Thymus (tissue), 11 donors: ENCODE results near the gene DPYD. TPM values are rescaled to one million over a fixed set of nuclear protein-coding genes. Genes with fewer than 3 reads are reported as not detected.
"Not testable (repeated sequence)": the region's sequence is repeated elsewhere in the genome, so short reads cannot be mapped to it uniquely, and the experiment has no call there.

Source experiments
- DNase-seq, 9 donors: peaks; one replicate each; pipeline ENCODE4 v3.0.0-alpha.2; 2013; ENCODE audit warnings: low spot score in 9 of 9, low read depth in 6 of 9, missing footprints in 1 of 9
- H3K27ac ChIP-seq, 2 donors: one replicate each; pipeline ENCODE4 v1.5.1; 2013; ENCODE audit warnings: control low read depth in 1 of 2, low read depth in 1 of 2, low read length in 1 of 2, mild to moderate bottlenecking in 1 of 2, moderate library complexity in 1 of 2
- H3K27me3 ChIP-seq, 2 donors: one replicate each; pipeline ENCODE4 v1.5.1; 2013; ENCODE audit warnings: low read length in 1 of 2; ENCODE audit not compliant: control insufficient read depth in 2 of 2, insufficient read depth in 1 of 2
- H3K36me3 ChIP-seq, 2 donors: one replicate each; pipeline ENCODE4 v1.5.1; 2013; ENCODE audit warnings: low read length in 1 of 2, mild to moderate bottlenecking in 1 of 2, moderate library complexity in 1 of 2; ENCODE audit not compliant: control insufficient read depth in 2 of 2, insufficient read depth in 2 of 2
- H3K4me1 ChIP-seq, 2 donors: one replicate each; pipeline ENCODE4 v1.5.1; 2013; ENCODE audit warnings: low read length in 2 of 2; ENCODE audit not compliant: control insufficient read depth in 2 of 2, insufficient read depth in 2 of 2
- H3K4me3 ChIP-seq, 2 donors: one replicate each; pipeline ENCODE4 v1.5.1; 2013; ENCODE audit warnings: low read length in 2 of 2, control low read depth in 1 of 2, mild to moderate bottlenecking in 1 of 2
- H3K9me3 ChIP-seq, 2 donors: one replicate each; pipeline ENCODE4 v1.5.1; 2013; ENCODE audit warnings: low read length in 1 of 2, mild to moderate bottlenecking in 1 of 2; ENCODE audit not compliant: control insufficient read depth in 2 of 2, insufficient read depth in 1 of 2
- WGBS: extraction: QIAGEN DNeasy Blood & Tissue Kit; methylation state at CpG from one replicate; pipeline ENCODE4 v1.1.7; 2013; 5-methylcytosine and 5-hydroxymethylcytosine counted together
- polyA plus RNA-seq: library from polyadenylated mRNA; stranded (reverse); fragments of 200-250 nt; gene quantifications from one replicate; pipeline ENCODE4 v1.2.3, GENCODE V29; 2013
- total RNA-seq: library from RNA; stranded (reverse); fragments of 120-200 nt; gene quantifications from one replicate; pipeline ENCODE4 v1.2.4, GENCODE V29; 2013
- donor health status: healthy.

The DPYD gene
- total and polyA plus RNA-seq, 2 donors, result 13.1 to 29.4 TPM

GRCh38 chr1:97352936-97353382, 567.9 kb downstream of the DPYD start:
- no peak for DNase-seq
- Histone ChIP-seq H3K27me3 (no peaks in the 10 kb centered on the region), H3K27ac (no peak overlapping the region), H3K4me1 (no peaks in the 10 kb centered on the region), H3K4me3 (no peak overlapping the region), H3K36me3 (peaks cover 0 to 2% of the 10 kb centered on the region in 2 donors), H3K9me3 (peaks cover 0 to under 1% of the 10 kb centered on the region in 2 donors)
- WGBS, result 98% methylated on average over 4 of the region's 4 CpGs

GRCh38 chr1:97351846-97352245, 569.0 kb downstream of the DPYD start:
- Histone ChIP-seq H3K4me1 (no peaks in the 10 kb centered on the region), H3K27me3 (no peaks in the 10 kb centered on the region), H3K4me3 (no peak overlapping the region), H3K36me3 (no peaks in the 10 kb centered on the region), H3K9me3 (no peaks in the 10 kb centered on the region), H3K27ac (no peak overlapping the region)
- 94% methylated on average over 2 of the region's 2 CpGs for WGBS
- no peak for DNase-seq

- no peak overlapping the region for H3K27ac ChIP-seq
- H3K36me3 ChIP-seq, result no peaks in the 10 kb centered on the region
- no peak overlapping the region for H3K4me3 ChIP-seq
- H3K27me3 ChIP-seq, result no peaks in the 10 kb centered on the region
- 81% methylated on average over 2 of the region's 2 CpGs for WGBS
- no peaks in the 10 kb centered on the region for H3K9me3 ChIP-seq
- no peak for DNase-seq
- H3K4me1 ChIP-seq, result no peaks in the 10 kb centered on the region
Observed at GRCh38 chr1:97350662-97351061, 570.2 kb downstream of the DPYD start.

- no peak overlapping the region for H3K27ac ChIP-seq
- no peaks in the 10 kb centered on the region for H3K36me3 ChIP-seq
- H3K4me1 ChIP-seq, result no peaks in the 10 kb centered on the region
- no peaks in the 10 kb centered on the region for H3K27me3 ChIP-seq
- H3K4me3 ChIP-seq, result no peak overlapping the region
- no peak for DNase-seq
- H3K9me3 ChIP-seq, result no peaks in the 10 kb centered on the region
Observed at GRCh38 chr1:97350241-97350640, 570.6 kb downstream of the DPYD start.

GRCh38 chr1:97349794-97350193, 571.0 kb downstream of the DPYD start:
- not testable (repeated sequence) for H3K4me3 ChIP-seq, H3K4me1 ChIP-seq, DNase-seq, H3K9me3 ChIP-seq, H3K27ac ChIP-seq, H3K27me3 ChIP-seq, H3K36me3 ChIP-seq
- WGBS, result no CpG with 5 or more reads among the region's 1 CpG

GRCh38 chr1:97348599-97349265, 572.1 kb downstream of the DPYD start:
- 96% methylated on average over 3 of the region's 3 CpGs for WGBS
- no peak for DNase-seq
- no peaks in the 10 kb centered on the region for H3K4me1 ChIP-seq

GRCh38 chr1:97340951-97341350, 579.9 kb downstream of the DPYD start:
- WGBS, result 100% methylated on average over 1 of the region's 1 CpG
- no peaks in the 10 kb centered on the region for H3K4me1 ChIP-seq
- H3K27ac ChIP-seq, result no peak overlapping the region
- H3K27me3 ChIP-seq, result no peaks in the 10 kb centered on the region
- no peaks in the 10 kb centered on the region for H3K9me3 ChIP-seq
- no peaks in the 10 kb centered on the region for H3K36me3 ChIP-seq
- no peak for DNase-seq
- no peak overlapping the region for H3K4me3 ChIP-seq

More at GRCh38 chr1:97348599-97349265, 572.1 kb downstream of the DPYD start:
- Histone ChIP-seq H3K9me3 (no peaks in the 10 kb centered on the region), H3K36me3 (no peaks in the 10 kb centered on the region), H3K27ac (no peak overlapping the region), H3K4me3 (no peak overlapping the region), H3K27me3 (no peaks in the 10 kb centered on the region)

GRCh38 chr1:97338347-97338746, 582.5 kb downstream of the DPYD start:
- no peak overlapping the region for H3K27ac ChIP-seq
- WGBS, result 98% methylated on average over 4 of the region's 4 CpGs

GRCh38 chr1:97337250-97338030, 583.4 kb downstream of the DPYD start:
- no peaks in the 10 kb centered on the region for H3K9me3 ChIP-seq
- H3K36me3 ChIP-seq, result no peaks in the 10 kb centered on the region
- no peak overlapping the region for H3K4me3 ChIP-seq
- WGBS, result 94% methylated on average over 6 of the region's 6 CpGs
- no peak for DNase-seq
- H3K27me3 ChIP-seq, result no peaks in the 10 kb centered on the region
- no peak overlapping the region for H3K27ac ChIP-seq
- no peaks in the 10 kb centered on the region for H3K4me1 ChIP-seq

More at GRCh38 chr1:97338347-97338746, 582.5 kb downstream of the DPYD start:
- H3K4me3 ChIP-seq, result no peak overlapping the region
- H3K36me3 ChIP-seq, result no peaks in the 10 kb centered on the region
- H3K4me1 ChIP-seq, result no peaks in the 10 kb centered on the region
- H3K9me3 ChIP-seq, result no peaks in the 10 kb centered on the region
- H3K27me3 ChIP-seq, result no peaks in the 10 kb centered on the region
- DNase-seq, result no peak
